ENCODE results near the gene DDX47. TPM values are rescaled to one million over a fixed set of nuclear protein-coding genes. Genes with fewer than 3 reads are reported as not detected.
"Not testable (repeated sequence)": the region's sequence is repeated elsewhere in the genome, so short reads cannot be mapped to it uniquely, and the experiment has no call there.

Gene DDX47
- total and polyA plus RNA-seq, 2 of the 4 experiments (the other 2 are of a cell fraction): 77.8 to 89.5 TPM

- 0 out of 2 replicates have a peak, but pooled peaks have one; percentile 59 for TF ChIP-seq BHLHE40 (IDR thresholded peaks at IDR 0.05; ENCODE audit: low read depth, low read length)
Observed at GRCh38 chr12:12804432-12804886, 8.7 kb upstream of the DDX47 start (continued).

DNA sequence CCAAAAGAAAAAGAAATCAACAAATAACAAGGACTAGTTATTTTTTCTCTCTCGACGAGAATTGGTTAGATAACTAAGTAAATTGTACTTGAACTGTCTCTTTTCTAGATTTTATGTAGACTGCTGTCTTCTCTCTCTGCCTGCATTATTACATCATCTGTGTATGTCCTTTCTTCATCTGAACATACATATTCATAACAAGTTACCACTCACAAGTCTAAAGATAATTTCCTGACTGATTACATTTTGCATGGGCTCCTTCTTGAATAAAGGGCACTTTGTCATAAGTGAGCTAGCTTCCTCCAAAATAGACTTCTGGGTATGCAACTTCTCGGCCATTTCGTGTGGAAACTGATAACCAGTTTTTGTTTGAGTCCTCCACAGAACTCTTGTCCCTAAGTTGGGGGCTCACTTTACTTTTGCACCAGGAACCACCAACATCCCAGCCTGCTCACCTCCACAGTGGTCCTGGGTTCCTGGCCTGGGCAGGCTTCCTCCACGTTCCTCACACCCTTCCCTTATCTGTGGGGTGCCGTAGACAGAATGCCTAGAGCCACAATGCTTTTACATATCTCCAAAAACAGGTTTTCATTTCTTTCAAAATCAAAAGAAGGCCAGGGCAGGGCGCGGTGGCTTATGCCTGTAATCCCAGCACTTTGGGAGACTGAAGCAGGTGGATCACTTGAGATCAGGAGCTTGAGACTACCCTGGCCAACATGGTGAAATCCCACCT, 6.2 kb upstream of the DDX47 start:
- no peak overlapping the region for H2AFZ ChIP-seq (replicated peaks; ENCODE audit: low read length, poor library complexity)
- ChIA-PET CTCF (no interaction called here), POLR2A (ENCODE audit: unreplicated experiment) (interaction anchor here (0.5 kb wide), 1 partner anchor 90 kb away, joined by 3 read pairs; no protein-coding TSS in a partner anchor)
- peaks cover 3 to 9% of the 10 kb centered on the region in 2 experiments; a peak in 2 of 4 replicates for H3K79me1 ChIP-seq (ENCODE audit: low read depth in 1 of 2, low read length in 2 of 2)
- H3K9me1 ChIP-seq (ENCODE audit: insufficient read depth, low read length): peaks cover 16% of the 10 kb centered on the region; the same call in 1 of the 2 replicates
- intact Hi-C loops (cut with micrococcal nuclease) (no loop called here), dilution Hi-C loops (cut with HindIII; ENCODE audit: low sequenced_read_pairs, unreplicated experiment) (no loop called here), in situ Hi-C loops (cut with MboI; ENCODE audit: low sequenced_read_pairs) (no loop called here)
- H2BK20ac ChIP-seq (ENCODE audit: low read depth, low read length): peak overlapping the region; percentile 82
- H2AK9ac ChIP-seq (replicated peaks; ENCODE audit: low read depth, low read length, poor library complexity): peak overlapping the region; percentile 5
- peak overlapping the region in 1 of 2 experiments; percentile 32; a peak in 1 of 4 replicates for H4K8ac ChIP-seq (ENCODE audit: low read depth in 2 of 2, low read length in 2 of 2)
- H3K18ac ChIP-seq (ENCODE audit: low read depth, low read length): peak overlapping the region; percentile 42
- H2BK5ac ChIP-seq (ENCODE audit: low read depth, low read length, poor library complexity, severe bottlenecking): peak overlapping the region; percentile 72
- H4K5ac ChIP-seq (ENCODE audit: low read depth, low read length): peak overlapping the region; percentile 84
- H3K9ac ChIP-seq (ENCODE audit: low read depth, low read length): no peak overlapping the region
- TF ChIP-seq RFX5 (IDR thresholded peaks at IDR 0.05; ENCODE audit: low read depth, low read length) (no peak), CEBPB (IDR thresholded peaks at IDR 0.05; ENCODE audit: low read depth, low read length) (peak; percentile 42)
- peak overlapping the region; percentile 53 for H3K27ac ChIP-seq (ENCODE audit: insufficient read depth, low read length)
- WGBS, 2 experiments (ENCODE audit: extremely low coverage in 2 of 2, insufficient read length in 1 of 2): 92% methylated on average over 4 of the region's 8 CpGs; no CpG with 5 or more reads in 1 of the 2 experiments
- no TSS peak for BruUV-seq (replicated peaks)
- peak overlapping the region; percentile 67 for H3K4ac ChIP-seq (ENCODE audit: low read depth, low read length)
- H2BK15ac ChIP-seq (ENCODE audit: low read depth, low read length): peak overlapping the region; percentile 49; the same call in 1 of the 3 replicates
- no peak overlapping the region for H3K23ac ChIP-seq (ENCODE audit: low read depth, low read length)
- H4K20me1 ChIP-seq (ENCODE audit: insufficient read depth, low read length): no peaks in the 10 kb centered on the region
- no peak overlapping the region for H3K4me3 ChIP-seq (ENCODE audit: insufficient read depth, low read depth, low read length)
- H4K91ac ChIP-seq (ENCODE audit: insufficient read depth, low read depth, low read length): peak overlapping the region; percentile 44
- no peak for DNase-seq
- peak overlapping the region; percentile 82 for H2AK5ac ChIP-seq (ENCODE audit: low read depth, low read length)
- no peak overlapping the region for H3K4me2 ChIP-seq (ENCODE audit: low read depth, low read length)
- H3K27me3 ChIP-seq (ENCODE audit: control insufficient read depth, insufficient read depth, low read length): no peaks in the 10 kb centered on the region
- H3K56ac ChIP-seq (ENCODE audit: extremely low read depth, insufficient read depth, low read length): no peak overlapping the region
- peak overlapping the region; percentile 53; the same call in 1 of the 2 replicates for H3K14ac ChIP-seq (replicated peaks; ENCODE audit: low read depth, low read length)
- no peaks in the 10 kb centered on the region for H3K9me3 ChIP-seq (ENCODE audit: control insufficient read depth, insufficient read depth, low read length)
- H2BK120ac ChIP-seq (ENCODE audit: low read depth, low read length): peak overlapping the region; percentile 80; the same call in 1 of the 2 replicates
- ATAC-seq (ENCODE audit: low read depth): no peak
- no peaks in the 10 kb centered on the region for H3K36me3 ChIP-seq (ENCODE audit: control insufficient read depth, insufficient read depth, low read length)
- H3K4me1 ChIP-seq (ENCODE audit: control insufficient read depth, insufficient read depth, low read length): peaks cover 17% of the 10 kb centered on the region

DNA sequence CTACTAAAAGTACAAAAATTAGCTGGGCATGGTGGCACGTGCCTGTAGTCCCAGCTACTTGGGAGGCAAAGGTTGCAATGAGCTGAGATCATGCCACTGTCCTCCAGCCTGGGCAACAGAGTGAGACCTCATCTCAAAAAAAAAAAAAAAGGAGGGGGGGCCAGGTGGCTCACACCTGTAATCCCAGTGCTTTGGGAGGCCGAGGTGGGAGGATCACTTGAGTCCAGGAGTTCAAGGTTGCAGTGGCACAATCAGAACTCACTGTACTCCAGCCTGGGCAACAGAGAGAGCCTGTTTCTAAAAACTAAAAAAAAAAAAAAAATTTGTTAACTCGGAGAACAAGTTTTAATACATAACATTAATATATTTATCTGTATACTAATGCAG, 5.6 kb upstream of the DDX47 start:
- H3K9ac ChIP-seq (ENCODE audit: low read depth, low read length); H3K4me2 ChIP-seq (ENCODE audit: low read depth, low read length); intact Hi-C loops (cut with micrococcal nuclease); DNase-seq; H3K36me3 ChIP-seq (ENCODE audit: control insufficient read depth, insufficient read depth, low read length); BruUV-seq (replicated peaks); CTCF ChIA-PET; H4K20me1 ChIP-seq (ENCODE audit: insufficient read depth, low read length); H3K9me3 ChIP-seq (ENCODE audit: control insufficient read depth, insufficient read depth, low read length); H3K56ac ChIP-seq (ENCODE audit: extremely low read depth, insufficient read depth, low read length); in situ Hi-C loops (cut with MboI; ENCODE audit: low sequenced_read_pairs); H3K23ac ChIP-seq (ENCODE audit: low read depth, low read length); H3K27me3 ChIP-seq (ENCODE audit: control insufficient read depth, insufficient read depth, low read length); H3K79me1 ChIP-seq (ENCODE audit: low read depth in 1 of 2, low read length in 2 of 2); ATAC-seq (ENCODE audit: low read depth); POLR2A ChIA-PET (ENCODE audit: unreplicated experiment); H3K4me3 ChIP-seq (ENCODE audit: insufficient read depth, low read depth, low read length); H2AK9ac ChIP-seq (replicated peaks; ENCODE audit: low read depth, low read length, poor library complexity); H2AFZ ChIP-seq (replicated peaks; ENCODE audit: low read length, poor library complexity); H4K5ac ChIP-seq (ENCODE audit: low read depth, low read length); dilution Hi-C loops (cut with HindIII; ENCODE audit: low sequenced_read_pairs, unreplicated experiment): not testable (repeated sequence)
- H2BK15ac ChIP-seq (ENCODE audit: low read depth, low read length): peak overlapping the region; percentile 49; the same call in 1 of the 3 replicates
- peak overlapping the region; percentile 67 for H3K4ac ChIP-seq (ENCODE audit: low read depth, low read length)
- H3K18ac ChIP-seq (ENCODE audit: low read depth, low read length): peak overlapping the region; percentile 42
- peaks cover 17% of the 10 kb centered on the region for H3K4me1 ChIP-seq (ENCODE audit: control insufficient read depth, insufficient read depth, low read length)
- peak overlapping the region; percentile 80; the same call in 1 of the 2 replicates for H2BK120ac ChIP-seq (ENCODE audit: low read depth, low read length)
- H4K91ac ChIP-seq (ENCODE audit: insufficient read depth, low read depth, low read length): peak overlapping the region; percentile 3; the same call in 1 of the 2 replicates
- H4K8ac ChIP-seq (ENCODE audit: low read depth in 2 of 2, low read length in 2 of 2): peak overlapping the region in 1 of 2 experiments; percentile 32; a peak in 2 of 4 replicates
- peak overlapping the region; percentile 82; the same call in 1 of the 2 replicates for H2BK20ac ChIP-seq (ENCODE audit: low read depth, low read length)
- peak overlapping the region; percentile 82 for H2AK5ac ChIP-seq (ENCODE audit: low read depth, low read length)
- H2BK5ac ChIP-seq (ENCODE audit: low read depth, low read length, poor library complexity, severe bottlenecking): peak overlapping the region; percentile 96
- H3K14ac ChIP-seq (replicated peaks; ENCODE audit: low read depth, low read length): peak overlapping the region; percentile 53; the same call in 1 of the 2 replicates
- H3K27ac ChIP-seq (ENCODE audit: insufficient read depth, low read length): peak overlapping the region; percentile 98
- WGBS, 2 experiments (ENCODE audit: extremely low coverage in 2 of 2, insufficient read length in 1 of 2): no CpG with 5 or more reads among the region's 3 CpGs
- H3K9me1 ChIP-seq (ENCODE audit: insufficient read depth, low read length): peaks cover 12% of the 10 kb centered on the region; the same call in 1 of the 2 replicates
